SU-DHL-6 (cell line): Measurements from ENCODE around the gene NAV2.

Experiments
- H2AFZ ChIP-seq: fragments of 200-600 bp; sonication (generic); 2 replicates; pipeline ENCODE4 v1.6.1; 2014; ENCODE audit warnings: low read depth, mild to moderate bottlenecking, moderate library complexity, mixed read lengths, antibody characterized with exemption, low read length; ENCODE audit not compliant: severe bottlenecking
- H3F3A ChIP-seq: fragments of 200-600 bp; shearing (Covaris generic); 2 replicates; pipeline ENCODE4 v1.6.0; 2016; ENCODE audit warnings: antibody characterized with exemption, mild to moderate bottlenecking; ENCODE audit not compliant: insufficient read depth
- H3K27ac ChIP-seq: fragments of 200-600 bp; sonication (generic); 2 replicates; pipeline ENCODE4 v1.5.1; 2016; ENCODE audit warnings: low read depth, mild to moderate bottlenecking, low read length, moderate library complexity, mixed read lengths
- H3K27me3 ChIP-seq: fragments of 200-600 bp; sonication (generic), shearing (Covaris generic); 2 replicates; pipeline ENCODE4 v1.6.0; 2014; ENCODE audit warnings: mild to moderate bottlenecking, low read length
- H3K36me3 ChIP-seq: fragments of 200-600 bp; sonication (generic); 2 replicates; pipeline ENCODE4 v1.6.1; 2014; ENCODE audit warnings: mild to moderate bottlenecking, low read length, mixed read lengths
- H3K4me2 ChIP-seq: fragments of 300-600, 200-600 bp; shearing (Covaris generic), sonication (generic); 2 replicates; pipeline ENCODE4 v1.6.0; 2014; ENCODE audit warnings: low read length, low read depth, mild to moderate bottlenecking; ENCODE audit not compliant: poor library complexity, severe bottlenecking
- H3K4me3 ChIP-seq: fragments of 200-600 bp; sonication (generic); 2 replicates; pipeline ENCODE4 v1.5.1; 2014; ENCODE audit warnings: antibody characterized with exemption, low read length, mild to moderate bottlenecking, mixed read lengths; ENCODE audit not compliant: insufficient read depth, poor library complexity, severe bottlenecking
- H3K79me2 ChIP-seq: fragments of 200-600 bp; sonication (generic); 2 replicates; pipeline ENCODE4 v1.6.1; 2014; ENCODE audit warnings: mild to moderate bottlenecking, low read length, moderate library complexity; ENCODE audit not compliant: insufficient read depth
- H3K9ac ChIP-seq: fragments of 200-600 bp; sonication (generic); 2 replicates; pipeline ENCODE4 v1.7.0; 2014; ENCODE audit warnings: mild to moderate bottlenecking, low read length
- H3K9me2 ChIP-seq: fragments of 200-600 bp; sonication (generic); replicated peaks from 2 replicates; pipeline ENCODE4 v1.6.1; 2014; ENCODE audit warnings: low read length; ENCODE audit not compliant: insufficient read depth
- H3K9me3 ChIP-seq: fragments of 200-600 bp; sonication (generic); 2 replicates; pipeline ENCODE4 v1.6.1; 2014; ENCODE audit warnings: low read length, mixed read lengths; ENCODE audit not compliant: insufficient read depth
- H4K20me1 ChIP-seq: fragments of 200-600 bp; sonication (generic); 2 replicates; pipeline ENCODE4 v1.6.1; 2014; ENCODE audit warnings: low read depth, mild to moderate bottlenecking, antibody characterized with exemption, low read length, moderate library complexity, mixed read lengths
- EZH2phosphoT487 ChIP-seq: fragments of 200-600 bp; sonication (generic), shearing (Covaris generic); conservative IDR thresholded peaks from 2 replicates; pipeline ENCODE4 v1.6.1; 2018; ENCODE audit warnings: mild to moderate bottlenecking, antibody characterized with exemption, low read length, moderate library complexity, mixed read lengths
- TF ChIP-seq, protein P1 (sequence below): fragments of 200-600 bp; sonication (generic); IDR thresholded peaks from one replicate; pipeline ENCODE4 v1.5.1; 2017; ENCODE audit warnings: antibody characterized with exemption, mild to moderate bottlenecking, low read length, moderate library complexity; ENCODE audit not compliant: insufficient read depth, poor library complexity, severe bottlenecking

NAV2 gene

DNA sequence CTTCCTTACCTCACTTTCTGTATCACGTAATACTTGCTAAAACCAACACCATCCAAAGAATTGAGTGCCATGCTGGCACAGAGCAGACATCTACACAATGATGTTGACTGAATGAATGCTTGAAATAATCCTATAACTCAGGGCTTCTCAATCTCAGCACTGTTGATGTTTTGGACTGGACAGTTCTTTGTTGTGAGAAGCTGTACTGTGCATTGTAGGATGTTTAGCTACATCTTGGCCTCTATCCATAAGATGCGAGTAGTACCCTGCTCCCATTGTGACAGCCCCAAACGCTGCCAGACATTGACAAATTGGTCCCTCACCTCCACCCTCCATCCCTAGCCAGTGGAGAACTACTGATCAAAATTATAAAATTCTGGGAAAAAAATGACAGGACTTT, 153.4 kb downstream of the NAV2 start:
- TF ChIP-seq EZH2phosphoT487, result no peak
- TF ChIP-seq, protein P1, sequence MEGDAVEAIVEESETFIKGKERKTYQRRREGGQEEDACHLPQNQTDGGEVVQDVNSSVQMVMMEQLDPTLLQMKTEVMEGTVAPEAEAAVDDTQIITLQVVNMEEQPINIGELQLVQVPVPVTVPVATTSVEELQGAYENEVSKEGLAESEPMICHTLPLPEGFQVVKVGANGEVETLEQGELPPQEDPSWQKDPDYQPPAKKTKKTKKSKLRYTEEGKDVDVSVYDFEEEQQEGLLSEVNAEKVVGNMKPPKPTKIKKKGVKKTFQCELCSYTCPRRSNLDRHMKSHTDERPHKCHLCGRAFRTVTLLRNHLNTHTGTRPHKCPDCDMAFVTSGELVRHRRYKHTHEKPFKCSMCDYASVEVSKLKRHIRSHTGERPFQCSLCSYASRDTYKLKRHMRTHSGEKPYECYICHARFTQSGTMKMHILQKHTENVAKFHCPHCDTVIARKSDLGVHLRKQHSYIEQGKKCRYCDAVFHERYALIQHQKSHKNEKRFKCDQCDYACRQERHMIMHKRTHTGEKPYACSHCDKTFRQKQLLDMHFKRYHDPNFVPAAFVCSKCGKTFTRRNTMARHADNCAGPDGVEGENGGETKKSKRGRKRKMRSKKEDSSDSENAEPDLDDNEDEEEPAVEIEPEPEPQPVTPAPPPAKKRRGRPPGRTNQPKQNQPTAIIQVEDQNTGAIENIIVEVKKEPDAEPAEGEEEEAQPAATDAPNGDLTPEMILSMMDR, result no peak
- Histone ChIP-seq H2AFZ (no peak overlapping the region), H3K9me2 (no peaks in the 10 kb centered on the region), H3K79me2 (no peaks in the 10 kb centered on the region), H3K4me2 (no peak overlapping the region), H3K4me3 (no peak overlapping the region), H3K9ac (no peak overlapping the region), H3F3A (no peaks in the 10 kb centered on the region), H4K20me1 (no peaks in the 10 kb centered on the region), H3K27me3 (no peaks in the 10 kb centered on the region), H3K9me3 (no peaks in the 10 kb centered on the region), H3K36me3 (no peaks in the 10 kb centered on the region), H3K27ac (no peak overlapping the region)

DNA sequence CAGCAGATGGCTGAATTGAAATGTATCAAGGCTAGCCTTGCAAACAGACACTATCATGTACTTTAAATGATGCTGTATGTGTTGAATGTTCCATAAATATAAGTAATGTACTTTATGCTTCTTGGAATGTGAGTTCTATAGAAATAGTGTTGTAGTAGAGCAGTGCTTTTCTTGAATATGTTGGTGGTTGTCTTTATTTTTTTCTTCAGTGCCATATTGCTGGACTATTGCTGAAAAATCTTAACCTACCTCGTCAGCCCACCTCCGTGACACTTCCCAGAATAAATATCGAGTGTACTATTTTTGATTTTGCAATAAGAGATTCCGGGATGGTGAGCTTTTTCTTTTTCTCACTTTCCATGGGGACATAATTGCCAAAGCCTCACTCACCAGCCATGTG, 153.9 kb downstream of the NAV2 start:
- TF ChIP-seq EZH2phosphoT487, result no peak
- TF ChIP-seq, protein P1, result no peak
- H2AFZ ChIP-seq, result no peak overlapping the region
- no peaks in the 10 kb centered on the region for H3K36me3 ChIP-seq
- H3K9me2 ChIP-seq, result no peaks in the 10 kb centered on the region
- no peaks in the 10 kb centered on the region for H3K79me2 ChIP-seq
- H4K20me1 ChIP-seq, result no peaks in the 10 kb centered on the region
- H3K4me2 ChIP-seq, result no peak overlapping the region
- H3K9ac ChIP-seq, result no peak overlapping the region
- H3K27ac ChIP-seq, result no peak overlapping the region
- H3K27me3 ChIP-seq, result no peaks in the 10 kb centered on the region
- H3F3A ChIP-seq, result no peaks in the 10 kb centered on the region
- no peak overlapping the region for H3K4me3 ChIP-seq
- no peaks in the 10 kb centered on the region for H3K9me3 ChIP-seq

DNA sequence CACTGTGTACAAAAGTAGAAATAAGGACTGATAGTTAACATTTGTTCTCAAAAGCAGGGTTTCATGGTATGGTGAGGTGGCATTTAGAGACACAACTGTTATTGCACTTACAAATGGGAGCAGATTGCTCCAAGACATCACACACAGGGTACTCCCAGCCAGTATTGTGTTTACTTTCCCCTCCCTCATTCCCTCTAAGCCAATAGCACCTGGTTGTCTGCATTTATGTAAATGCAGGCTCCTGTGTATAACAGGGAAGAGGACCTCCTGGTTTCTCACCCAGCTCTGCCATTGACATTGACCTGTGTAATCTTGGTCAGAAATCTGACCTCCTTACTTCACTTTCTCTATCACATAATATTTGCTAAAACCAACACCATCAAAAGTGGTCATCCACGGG, 154.4 kb downstream of the NAV2 start:
- Histone ChIP-seq H3K4me3 (no peak overlapping the region), H3F3A (no peaks in the 10 kb centered on the region), H3K4me2 (no peak overlapping the region), H3K79me2 (no peaks in the 10 kb centered on the region), H3K9me2 (no peaks in the 10 kb centered on the region), H2AFZ (no peak overlapping the region), H3K36me3 (no peaks in the 10 kb centered on the region), H3K27ac (no peak overlapping the region), H4K20me1 (no peaks in the 10 kb centered on the region), H3K27me3 (no peaks in the 10 kb centered on the region), H3K9me3 (no peaks in the 10 kb centered on the region), H3K9ac (no peak overlapping the region)
- TF ChIP-seq, protein P1, result no peak
- no peak for TF ChIP-seq EZH2phosphoT487
